HUES64 (cell line): ENCODE results near the gene NT5C.
A peak's percentile ranks its signal among the peaks of the same experiment; 100 is the strongest.
"Not testable (repeated sequence)": the region's sequence is repeated elsewhere in the genome, so short reads cannot be mapped to it uniquely, and the experiment has no call there.

ENCODE experiments used
- H3K27ac ChIP-seq: 2 replicates; pipeline ENCODE4 v1.7.0; 2013; ENCODE audit warnings: low read depth, low read length, inconsistent platforms
- H3K27me3 ChIP-seq: 2 replicates; pipeline ENCODE4 v1.6.1; 2013; ENCODE audit warnings: mild to moderate bottlenecking, low read length; ENCODE audit not compliant: insufficient read depth
- H3K36me3 ChIP-seq: 2 replicates; pipeline ENCODE4 v1.6.1; 2013; ENCODE audit warnings: mild to moderate bottlenecking, low read length; ENCODE audit not compliant: insufficient read depth
- H3K4me1 ChIP-seq: 2 replicates; pipeline ENCODE4 v1.6.1; 2013; ENCODE audit warnings: mild to moderate bottlenecking, low read length, moderate library complexity; ENCODE audit not compliant: insufficient read depth
- H3K4me3 ChIP-seq: 2 replicates; pipeline ENCODE4 v1.5.1; 2013; ENCODE audit warnings: mild to moderate bottlenecking, low read length, moderate library complexity
- H3K9ac ChIP-seq: 2 replicates; pipeline ENCODE4 v1.6.1; 2013; ENCODE audit warnings: mild to moderate bottlenecking, low read depth, low read length
- H3K9me3 ChIP-seq: 2 replicates; pipeline ENCODE4 v1.6.1; 2013; ENCODE audit warnings: low read depth, low read length; ENCODE audit not compliant: insufficient read depth
- WGBS: fragments of 150-250, 120-280 bp; methylation state at CpG from one replicate; pipeline ENCODE4 v1.1.7; 2013; ENCODE audit warnings: missing lambda C conversion rate; 5-methylcytosine and 5-hydroxymethylcytosine counted together

NT5C gene

DNA sequence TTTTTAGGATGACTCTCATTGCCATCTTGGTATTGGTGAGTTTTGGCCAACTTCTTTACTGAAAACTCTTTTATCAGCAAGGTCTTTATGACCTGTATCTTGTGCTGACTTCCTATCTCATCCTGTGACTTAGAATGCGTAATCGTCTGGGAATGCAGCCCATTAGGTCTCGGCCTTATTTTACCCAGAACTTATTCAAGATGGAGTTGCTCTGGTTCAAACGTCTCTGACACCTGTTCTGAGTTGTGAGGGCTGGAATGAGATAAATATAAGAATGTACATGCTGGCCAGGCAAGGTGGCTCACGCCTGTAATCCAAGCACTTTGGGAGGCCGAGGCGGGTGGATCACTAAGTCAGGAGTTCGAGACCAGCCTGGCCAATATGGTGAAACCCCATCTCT lies 26.9 kb upstream of the NT5C start:
- H3K9ac ChIP-seq, H3K4me1 ChIP-seq, H3K9me3 ChIP-seq, H3K27me3 ChIP-seq, H3K27ac ChIP-seq, H3K36me3 ChIP-seq, H3K4me3 ChIP-seq: not testable (repeated sequence)
- WGBS: 92% methylated on average over 8 of the region's 8 CpGs

DNA sequence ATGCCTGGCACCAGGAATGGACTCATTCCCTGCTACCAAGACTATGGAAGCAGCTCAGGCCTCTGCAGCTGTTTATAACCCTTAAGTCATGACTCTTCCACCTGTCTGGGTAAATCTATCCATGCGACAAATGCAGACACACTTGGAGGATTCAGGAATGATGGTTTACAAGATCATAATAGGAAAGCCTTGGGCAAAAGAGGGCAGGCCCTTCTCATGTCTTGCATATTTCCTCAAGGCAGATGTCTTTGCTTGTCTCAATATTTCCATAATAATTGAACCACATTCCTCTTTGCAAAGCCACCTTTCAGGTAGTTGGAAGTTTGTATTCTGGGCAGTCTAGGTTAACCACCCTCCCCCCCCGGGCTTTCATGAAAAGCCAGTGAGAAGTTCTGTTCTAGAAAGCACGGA lies 23.7 kb upstream of the NT5C start:
- H3K9me3 ChIP-seq: no peaks in the 10 kb centered on the region
- peaks cover 23% of the 10 kb centered on the region for H3K4me1 ChIP-seq
- 78% methylated on average over 2 of the region's 3 CpGs for WGBS
- peak overlapping the region; percentile 68; the same call in 1 of the 2 replicates for H3K27ac ChIP-seq
- H3K9ac ChIP-seq: 0 out of 2 replicates have a peak overlapping the region, but pooled peaks have one; percentile 0
- H3K4me3 ChIP-seq: peak overlapping the region; percentile 45
- H3K36me3 ChIP-seq: no peaks in the 10 kb centered on the region
- H3K27me3 ChIP-seq: no peaks in the 10 kb centered on the region

DNA sequence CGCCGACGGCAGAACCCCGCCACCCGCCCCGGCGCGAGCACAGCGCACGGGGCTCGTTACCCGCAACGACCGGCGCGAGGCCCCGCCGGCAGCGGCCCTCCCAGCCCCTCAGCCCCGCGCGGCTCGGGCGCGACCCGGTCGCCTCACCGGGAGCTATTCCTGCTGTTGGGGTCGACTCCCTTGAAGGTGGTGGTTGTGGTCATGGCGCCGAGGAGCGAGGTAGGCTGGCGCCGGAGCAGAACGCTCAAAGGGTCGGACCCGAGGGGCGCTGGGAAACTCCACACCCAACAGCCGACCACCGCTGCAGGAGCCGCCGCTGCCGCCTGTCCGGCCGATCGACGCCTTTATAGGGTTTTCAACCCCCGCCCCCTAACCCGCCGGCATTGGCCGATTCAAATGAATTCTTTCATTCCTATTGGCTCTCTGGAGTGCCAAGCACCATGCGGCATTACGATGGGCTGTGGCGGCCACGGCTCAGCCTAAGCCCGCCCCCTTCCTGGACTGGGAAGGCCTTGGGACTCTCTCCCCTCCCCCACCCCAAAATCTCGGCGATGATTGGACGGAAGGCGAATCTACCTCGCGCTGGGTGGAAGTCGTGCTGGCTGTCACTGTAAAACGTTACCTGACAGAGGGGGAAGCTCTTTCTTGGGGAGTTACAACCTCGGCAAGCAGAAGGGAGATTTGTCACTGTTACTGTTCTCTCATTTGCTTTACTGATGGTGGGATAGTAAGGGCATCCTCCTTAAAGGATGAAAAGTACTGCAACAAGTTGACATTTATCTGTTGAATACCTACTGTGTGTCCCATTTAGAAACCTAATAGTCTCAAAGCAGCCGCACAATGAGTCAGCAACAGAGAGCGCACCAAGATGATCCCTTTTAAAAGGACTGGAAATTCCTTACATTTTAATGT lies 22.9 kb upstream of the NT5C start, which contains the start of gene JPT1:
TSS of gene JPT1 (minus strand) at position 318 of the 912 bp plus-strand sequence. CDS start at position 203, 115 bp downstream.
- peak within 1 kb of the TSS; percentile 95 for H3K9ac ChIP-seq
- WGBS: 2% methylated on average over 67 of the region's 67 CpGs
- H3K4me3 ChIP-seq: peak within 1 kb of the TSS; percentile 94

DNA sequence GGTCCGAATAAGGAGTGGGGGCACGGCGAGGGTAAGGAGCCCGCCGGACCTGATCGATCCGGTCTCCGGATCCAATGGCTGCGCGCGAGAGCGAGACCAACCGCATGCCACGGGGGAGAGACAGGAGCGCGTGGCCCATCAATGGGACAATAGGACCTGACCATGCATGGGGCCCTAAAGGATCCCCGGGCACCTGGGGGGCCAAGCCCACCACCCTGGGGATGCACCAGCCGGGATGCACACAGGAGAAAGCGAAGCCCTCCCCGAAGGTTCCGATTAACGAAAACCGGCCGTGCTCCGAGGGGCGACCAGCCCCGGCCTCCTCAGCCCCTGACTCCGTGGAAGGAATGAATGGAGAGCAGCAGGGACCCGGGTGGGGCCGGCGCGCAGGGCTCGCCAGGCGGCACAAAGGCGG lies 22.2 kb upstream of the NT5C start:
- no peaks in the 10 kb centered on the region for H3K27me3 ChIP-seq
- under 1% methylated on average over 35 of the region's 35 CpGs for WGBS
- H3K9me3 ChIP-seq: no peaks in the 10 kb centered on the region
- H3K27ac ChIP-seq: peak overlapping the region; percentile 78
- H3K9ac ChIP-seq: peak overlapping the region; percentile 95
- H3K4me1 ChIP-seq: peaks cover 23% of the 10 kb centered on the region
- H3K36me3 ChIP-seq: peaks cover 9% of the 10 kb centered on the region
- peak overlapping the region; percentile 94 for H3K4me3 ChIP-seq

More for the DNA sequence above, 22.9 kb upstream of the NT5C start, which contains the start of gene JPT1:
- peak within 1 kb of the TSS; percentile 78 for H3K27ac ChIP-seq
- peaks cover 23% of the 10 kb centered on the region for H3K4me1 ChIP-seq
- H3K27me3 ChIP-seq: no peaks in the 10 kb centered on the region
- peaks cover 5% of the 10 kb centered on the region; the same call in 1 of the 2 replicates for H3K36me3 ChIP-seq
- H3K9me3 ChIP-seq: no peaks in the 10 kb centered on the region

DNA sequence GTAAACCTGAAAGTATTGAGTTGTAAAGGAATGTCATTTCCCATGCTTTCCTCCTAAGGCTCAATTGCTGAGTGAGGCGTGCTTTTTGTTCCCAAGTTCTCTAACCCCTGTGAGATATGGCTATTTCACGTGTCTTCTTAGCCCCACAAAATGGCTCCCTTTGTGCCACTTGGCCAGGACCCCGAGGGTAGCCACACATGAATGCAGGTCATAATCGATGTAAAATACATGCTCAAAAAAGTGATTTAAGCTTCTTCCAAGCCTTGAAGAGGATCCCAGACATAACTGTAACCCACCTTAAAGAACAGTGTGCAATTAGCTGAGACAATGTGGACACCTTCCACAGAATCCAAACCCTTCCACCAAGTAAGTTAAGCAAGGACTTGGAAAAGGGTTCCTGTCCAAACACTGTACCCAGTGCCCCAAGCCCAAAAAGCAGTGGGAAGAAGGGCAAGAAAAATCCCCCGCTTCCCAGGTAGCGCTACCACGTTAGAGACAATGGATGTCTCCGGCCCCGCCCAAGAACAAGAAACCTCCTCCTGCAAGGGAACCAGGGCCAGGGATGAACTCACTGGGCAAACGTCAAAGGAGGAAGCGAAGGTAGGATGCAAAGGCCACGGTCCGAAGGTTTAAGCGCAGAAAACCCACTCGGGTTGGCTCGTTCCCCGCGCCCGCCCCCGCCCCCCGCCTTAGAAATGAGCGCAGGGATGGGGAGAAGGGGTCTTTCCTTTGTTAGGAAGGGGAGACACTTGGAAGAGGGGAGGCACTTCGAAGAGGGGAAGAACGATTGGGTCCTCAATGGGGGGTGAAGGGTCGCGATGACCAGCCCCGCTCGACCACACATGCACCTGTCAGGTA lies 21.6 kb upstream of the NT5C start:
- peak overlapping the region; percentile 95 for H3K9ac ChIP-seq
- no peaks in the 10 kb centered on the region for H3K9me3 ChIP-seq
- peak overlapping the region; percentile 78 for H3K27ac ChIP-seq
- H3K27me3 ChIP-seq: no peaks in the 10 kb centered on the region
- H3K4me3 ChIP-seq: peak overlapping the region; percentile 94
- peaks cover 23% of the 10 kb centered on the region for H3K4me1 ChIP-seq
- H3K36me3 ChIP-seq: peaks cover 15% of the 10 kb centered on the region
- under 1% methylated on average over 28 of the region's 28 CpGs for WGBS

DNA sequence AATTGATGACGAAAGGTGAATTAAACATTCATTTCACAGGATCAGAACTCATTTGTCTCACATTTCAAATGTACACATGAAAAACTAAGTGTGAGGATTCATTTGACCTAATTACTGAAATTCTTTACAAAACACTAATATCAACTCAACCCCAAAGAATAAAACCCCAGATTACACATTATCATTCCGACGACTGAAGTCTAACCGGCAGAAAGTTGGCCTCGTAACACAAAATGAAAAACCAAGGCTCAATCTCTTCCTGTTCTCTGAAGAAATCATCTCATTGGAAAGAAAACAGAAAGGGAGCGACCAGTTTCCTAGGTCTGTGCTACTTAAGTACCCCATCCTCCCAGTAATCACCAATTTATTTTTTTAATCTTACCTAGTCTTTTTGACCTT lies 21.0 kb upstream of the NT5C start:
- Histone ChIP-seq H3K27me3 (no peaks in the 10 kb centered on the region), H3K9me3 (no peaks in the 10 kb centered on the region), H3K27ac (peak overlapping the region; percentile 71; the same call in 1 of the 2 replicates), H3K4me1 (peaks cover 23% of the 10 kb centered on the region), H3K9ac (peak overlapping the region; percentile 95), H3K36me3 (peaks cover 21% of the 10 kb centered on the region), H3K4me3 (peak overlapping the region; percentile 94)
- WGBS: 17% methylated on average over 5 of the region's 6 CpGs

DNA sequence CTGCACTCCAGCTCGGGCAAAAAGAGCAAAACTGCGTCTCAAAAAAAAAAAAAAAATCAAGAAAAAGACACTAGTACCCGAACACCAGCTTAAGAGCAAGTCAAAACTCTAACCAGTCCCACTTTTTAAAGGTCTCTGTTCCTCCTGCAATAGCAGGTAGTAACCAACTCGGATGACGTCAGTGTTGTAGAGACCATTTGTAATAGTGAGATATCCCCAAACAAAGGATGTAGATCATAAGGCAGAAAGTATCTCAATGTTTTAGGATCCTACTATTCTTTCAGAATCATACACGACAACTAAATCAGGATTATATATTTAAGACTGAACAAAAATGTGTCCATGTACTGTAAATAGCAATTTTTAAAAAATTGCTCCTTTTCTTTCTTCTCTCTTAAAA lies 20.4 kb upstream of the NT5C start:
- H3K27me3 ChIP-seq: no peaks in the 10 kb centered on the region
- peak overlapping the region; percentile 95; the same call in 1 of the 2 replicates for H3K9ac ChIP-seq
- peaks cover 27% of the 10 kb centered on the region for H3K36me3 ChIP-seq
- 72% methylated on average over 3 of the region's 6 CpGs for WGBS
- peak overlapping the region; percentile 94 for H3K4me3 ChIP-seq
- peaks cover 23% of the 10 kb centered on the region for H3K4me1 ChIP-seq
- no peak overlapping the region for H3K27ac ChIP-seq
- H3K9me3 ChIP-seq: no peaks in the 10 kb centered on the region

DNA sequence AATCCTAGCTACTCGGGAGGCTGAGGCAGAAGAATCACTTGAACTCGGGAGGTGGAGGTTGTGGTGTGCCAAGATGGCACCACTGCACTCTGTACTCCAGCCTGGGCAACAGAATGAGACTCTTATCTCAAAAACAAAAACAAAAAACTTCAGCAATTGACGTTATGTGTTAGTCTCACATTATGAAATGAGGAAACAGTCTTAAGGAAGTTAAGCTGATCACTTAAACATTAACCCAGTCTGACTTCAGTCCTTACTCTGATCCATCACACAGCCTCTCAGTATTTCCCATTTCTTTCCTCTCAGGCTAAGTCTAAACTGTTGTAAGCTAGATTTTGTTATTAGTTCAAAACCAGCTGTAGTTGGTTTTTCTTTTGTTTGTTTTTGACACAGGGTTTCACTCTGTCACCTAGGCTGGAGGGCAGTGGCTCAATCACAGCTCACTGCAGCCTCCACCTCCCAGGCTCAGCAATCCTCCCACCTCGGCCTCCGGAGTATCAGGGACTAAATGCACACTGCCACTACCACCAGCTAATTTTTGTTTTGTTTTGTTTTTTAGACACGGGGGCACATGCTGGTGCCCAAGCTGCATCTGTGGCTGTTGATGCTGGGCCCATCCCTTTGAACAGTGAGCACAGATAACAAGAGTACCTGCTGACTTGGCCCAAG lies 16.5 kb upstream of the NT5C start:
- no peak overlapping the region for H3K9ac ChIP-seq
- H3K4me3 ChIP-seq: no peak overlapping the region
- no peaks in the 10 kb centered on the region for H3K9me3 ChIP-seq
- H3K36me3 ChIP-seq: peaks cover 66% of the 10 kb centered on the region
- peaks cover 13% of the 10 kb centered on the region for H3K4me1 ChIP-seq
- H3K27me3 ChIP-seq: no peaks in the 10 kb centered on the region
- 98% methylated on average over 6 of the region's 6 CpGs for WGBS
- H3K27ac ChIP-seq: no peak overlapping the region

DNA sequence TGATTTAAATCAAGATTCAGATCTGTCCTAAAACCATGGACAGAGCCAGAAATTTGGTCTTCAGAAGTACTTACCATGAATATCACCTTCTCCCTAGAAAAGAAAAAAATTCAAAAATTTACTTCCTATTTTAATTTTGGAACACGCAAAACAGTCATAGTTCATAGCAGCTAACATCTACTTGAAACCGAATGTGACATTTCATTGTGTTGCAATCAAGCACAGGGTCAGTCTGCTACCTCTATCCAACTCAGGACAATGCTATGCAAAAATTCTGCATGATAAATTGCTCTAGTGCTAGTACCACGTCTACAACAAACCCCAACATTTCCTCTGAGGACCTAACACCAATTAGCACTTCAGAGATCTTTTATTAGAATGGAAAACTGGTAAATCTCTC lies 15.1 kb upstream of the NT5C start:
- H3K27me3 ChIP-seq: no peaks in the 10 kb centered on the region
- H3K4me3 ChIP-seq: no peak overlapping the region
- 92% methylated on average over 3 of the region's 3 CpGs for WGBS
- H3K4me1 ChIP-seq: no peaks in the 10 kb centered on the region
- H3K9me3 ChIP-seq: no peaks in the 10 kb centered on the region
- no peak overlapping the region for H3K27ac ChIP-seq
- peaks cover 79% of the 10 kb centered on the region for H3K36me3 ChIP-seq
- no peak overlapping the region for H3K9ac ChIP-seq

DNA sequence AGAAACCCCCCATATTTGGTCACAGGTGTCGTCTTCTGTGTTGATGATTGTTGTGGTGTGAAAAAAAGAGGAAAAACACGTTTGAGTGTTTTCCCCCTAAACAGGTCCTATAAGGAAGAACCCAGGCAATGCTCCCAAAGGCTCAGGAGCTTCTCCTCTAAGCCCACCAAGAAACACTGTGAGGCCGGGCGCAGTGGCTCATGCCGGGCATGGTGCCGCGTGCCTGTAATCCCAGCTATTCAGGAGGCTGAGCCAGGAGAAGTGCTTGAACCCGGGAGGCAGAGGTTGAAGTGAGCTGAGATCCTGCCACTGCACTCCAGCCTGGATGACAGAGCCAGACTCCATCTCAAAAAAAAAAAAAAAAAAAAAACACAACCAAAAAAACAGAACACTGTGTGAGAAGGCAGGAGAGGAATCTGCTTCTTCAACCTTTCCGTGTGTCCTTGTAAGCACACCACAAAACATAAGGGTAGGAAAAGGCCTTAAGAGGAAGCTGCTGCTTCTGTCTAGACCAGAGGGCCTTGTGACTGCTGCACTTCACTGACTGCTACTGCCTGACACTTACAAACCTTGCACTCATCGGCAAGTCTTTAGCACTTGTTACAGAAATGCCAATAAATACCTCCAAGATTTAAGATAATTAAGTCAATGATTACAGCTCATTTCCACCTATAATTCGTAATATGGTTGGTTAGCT lies 13.4 kb upstream of the NT5C start:
- no peak overlapping the region for H3K4me3 ChIP-seq
- no peaks in the 10 kb centered on the region for H3K27me3 ChIP-seq
- H3K36me3 ChIP-seq: peaks cover 94% of the 10 kb centered on the region
- WGBS: 97% methylated on average over 11 of the region's 11 CpGs
- no peak overlapping the region for H3K9ac ChIP-seq
- H3K27ac ChIP-seq: no peak overlapping the region
- H3K9me3 ChIP-seq: no peaks in the 10 kb centered on the region
- no peaks in the 10 kb centered on the region for H3K4me1 ChIP-seq
